22Rv1 (cell line): ENCODE results near the gene ZNF444.

Experiments
- ZFX ChIP-seq: fragments of 450-650 bp; IDR thresholded peaks from 2 replicates; pipeline ENCODE4 v1.6.1; 2017; ENCODE audit warnings: antibody characterized with exemption, borderline replicate concordance
- TF ChIP-seq, protein P1 (sequence below): fragments of 450-650 bp; IDR thresholded peaks from 2 replicates; pipeline ENCODE4 v1.5.1; 2017; ENCODE audit warnings: mild to moderate bottlenecking

DNA sequence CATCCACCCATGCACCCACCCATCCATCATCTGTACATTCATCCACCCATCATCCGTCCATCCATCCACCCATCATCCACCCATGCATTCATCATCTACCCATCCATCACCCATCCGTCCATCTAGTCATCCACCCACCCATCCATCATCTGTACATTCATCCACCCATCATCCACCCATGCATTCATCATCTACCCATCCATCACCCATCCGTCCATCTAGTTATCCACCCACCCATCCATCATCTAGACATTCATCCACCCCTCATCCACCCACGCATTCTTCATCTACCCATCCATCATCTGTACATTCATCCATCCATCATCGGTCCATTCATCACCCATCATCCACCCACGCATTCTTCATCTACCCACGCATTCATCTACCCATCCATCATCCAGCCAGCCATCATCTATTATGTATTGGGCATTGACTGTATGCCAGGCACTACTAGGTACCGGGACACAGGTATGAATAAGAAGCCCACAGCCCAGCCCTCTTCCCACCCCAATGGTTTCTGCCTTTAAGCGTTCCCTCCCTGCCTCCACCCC is 18.0 kb downstream of the ZNF444 start:
- TF ChIP-seq, protein P1, sequence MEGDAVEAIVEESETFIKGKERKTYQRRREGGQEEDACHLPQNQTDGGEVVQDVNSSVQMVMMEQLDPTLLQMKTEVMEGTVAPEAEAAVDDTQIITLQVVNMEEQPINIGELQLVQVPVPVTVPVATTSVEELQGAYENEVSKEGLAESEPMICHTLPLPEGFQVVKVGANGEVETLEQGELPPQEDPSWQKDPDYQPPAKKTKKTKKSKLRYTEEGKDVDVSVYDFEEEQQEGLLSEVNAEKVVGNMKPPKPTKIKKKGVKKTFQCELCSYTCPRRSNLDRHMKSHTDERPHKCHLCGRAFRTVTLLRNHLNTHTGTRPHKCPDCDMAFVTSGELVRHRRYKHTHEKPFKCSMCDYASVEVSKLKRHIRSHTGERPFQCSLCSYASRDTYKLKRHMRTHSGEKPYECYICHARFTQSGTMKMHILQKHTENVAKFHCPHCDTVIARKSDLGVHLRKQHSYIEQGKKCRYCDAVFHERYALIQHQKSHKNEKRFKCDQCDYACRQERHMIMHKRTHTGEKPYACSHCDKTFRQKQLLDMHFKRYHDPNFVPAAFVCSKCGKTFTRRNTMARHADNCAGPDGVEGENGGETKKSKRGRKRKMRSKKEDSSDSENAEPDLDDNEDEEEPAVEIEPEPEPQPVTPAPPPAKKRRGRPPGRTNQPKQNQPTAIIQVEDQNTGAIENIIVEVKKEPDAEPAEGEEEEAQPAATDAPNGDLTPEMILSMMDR = no peak
- TF ChIP-seq ZFX = no peak
